Measurements from ENCODE around the gene CPEB3.

Gene CPEB3

DNA sequence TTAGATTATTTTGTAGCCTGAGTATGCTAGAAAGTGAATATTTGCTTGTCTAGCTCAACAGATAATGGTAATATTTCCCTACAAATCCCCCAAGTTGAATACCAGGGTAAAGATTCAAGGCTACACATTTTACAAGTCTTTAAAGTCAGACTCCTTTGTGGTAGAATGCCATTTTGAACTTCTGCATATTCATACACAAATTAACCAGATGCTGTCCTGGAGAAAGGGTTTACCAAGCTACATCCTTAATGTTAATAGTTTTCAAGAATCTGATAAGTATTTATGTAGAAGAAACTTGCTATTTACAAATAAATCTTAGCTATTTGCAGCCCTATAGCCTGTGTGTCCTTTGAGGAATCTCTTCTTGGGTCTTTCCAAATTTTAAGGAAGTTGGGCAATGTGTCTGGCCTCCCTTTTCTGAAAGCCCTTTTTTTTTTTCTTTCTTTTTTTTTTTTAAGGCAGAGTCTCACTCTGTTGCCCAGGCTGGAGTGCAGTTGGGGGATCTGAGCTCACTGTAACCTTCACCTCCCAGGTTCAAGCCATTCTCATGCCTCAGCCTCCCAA, 82.6 kb downstream of the CPEB3 start:
- DNase-seq (ENCODE audit: extremely low read depth, low read depth) = no peak
- TF ChIP-seq, protein P1, sequence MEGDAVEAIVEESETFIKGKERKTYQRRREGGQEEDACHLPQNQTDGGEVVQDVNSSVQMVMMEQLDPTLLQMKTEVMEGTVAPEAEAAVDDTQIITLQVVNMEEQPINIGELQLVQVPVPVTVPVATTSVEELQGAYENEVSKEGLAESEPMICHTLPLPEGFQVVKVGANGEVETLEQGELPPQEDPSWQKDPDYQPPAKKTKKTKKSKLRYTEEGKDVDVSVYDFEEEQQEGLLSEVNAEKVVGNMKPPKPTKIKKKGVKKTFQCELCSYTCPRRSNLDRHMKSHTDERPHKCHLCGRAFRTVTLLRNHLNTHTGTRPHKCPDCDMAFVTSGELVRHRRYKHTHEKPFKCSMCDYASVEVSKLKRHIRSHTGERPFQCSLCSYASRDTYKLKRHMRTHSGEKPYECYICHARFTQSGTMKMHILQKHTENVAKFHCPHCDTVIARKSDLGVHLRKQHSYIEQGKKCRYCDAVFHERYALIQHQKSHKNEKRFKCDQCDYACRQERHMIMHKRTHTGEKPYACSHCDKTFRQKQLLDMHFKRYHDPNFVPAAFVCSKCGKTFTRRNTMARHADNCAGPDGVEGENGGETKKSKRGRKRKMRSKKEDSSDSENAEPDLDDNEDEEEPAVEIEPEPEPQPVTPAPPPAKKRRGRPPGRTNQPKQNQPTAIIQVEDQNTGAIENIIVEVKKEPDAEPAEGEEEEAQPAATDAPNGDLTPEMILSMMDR (IDR thresholded peaks at IDR 0.05; ENCODE audit: low read depth, low read length) = no peak

- TF ChIP-seq, protein P1 (IDR thresholded peaks at IDR 0.05; ENCODE audit: low read depth, low read length) = no peak
- DNase-seq (ENCODE audit: extremely low read depth, low read depth) = no peak
These were observed 83.8 kb downstream of the CPEB3 start for GRCh38 chr10:92207061-92207460.

- TF ChIP-seq, protein P1 (IDR thresholded peaks at IDR 0.05; ENCODE audit: low read depth, low read length) = no peak
- DNase-seq (ENCODE audit: extremely low read depth, low read depth) = no peak
These were observed 86.8 kb downstream of the CPEB3 start for GRCh38 chr10:92203919-92204623.

- DNase-seq (ENCODE audit: extremely low read depth, low read depth) = no peak
- TF ChIP-seq, protein P1 (IDR thresholded peaks at IDR 0.05; ENCODE audit: low read depth, low read length) = no peak
These were observed 88.3 kb downstream of the CPEB3 start for GRCh38 chr10:92202536-92202935.

GRCh38 chr10:92200564-92200963, 90.3 kb downstream of the CPEB3 start:
- no peak for DNase-seq (ENCODE audit: extremely low read depth, low read depth)
- TF ChIP-seq, protein P1 (IDR thresholded peaks at IDR 0.05; ENCODE audit: low read depth, low read length) = no peak

- TF ChIP-seq, protein P1 (IDR thresholded peaks at IDR 0.05; ENCODE audit: low read depth, low read length) = no peak
- DNase-seq (ENCODE audit: extremely low read depth, low read depth) = no peak
These were observed 103.8 kb downstream of the CPEB3 start for GRCh38 chr10:92187101-92187500.

DNA sequence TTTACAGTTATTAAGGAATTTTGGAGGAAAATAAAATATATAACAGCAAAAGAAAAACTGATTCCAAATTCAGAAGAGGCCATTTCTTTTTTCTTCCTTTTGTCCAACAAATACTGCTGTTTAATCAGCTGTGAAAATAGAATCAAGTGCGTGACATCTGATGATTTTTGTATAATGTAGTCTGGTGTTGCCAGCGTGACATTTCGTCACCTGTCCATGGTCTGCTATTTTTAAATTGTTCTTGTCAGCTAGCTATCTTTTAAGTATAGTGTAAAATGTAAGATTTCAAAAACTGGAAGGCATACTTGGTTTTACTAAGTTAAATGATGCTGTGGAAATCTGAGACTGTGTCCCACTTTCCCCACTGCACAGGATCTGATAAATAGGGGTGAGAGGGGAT, 105.9 kb downstream of the CPEB3 start:
- DNase-seq (ENCODE audit: extremely low read depth, low read depth) = no peak
- TF ChIP-seq, protein P1 (IDR thresholded peaks at IDR 0.05; ENCODE audit: low read depth, low read length) = no peak

Data from AG09319 (cell line).